ENCODE data around the gene PPP2R1B.

PPP2R1B gene

GRCh38 chr11:111733016-111733415 lies 33.2 kb downstream of the PPP2R1B start:
- H3K9me3 ChIP-seq (ENCODE audit: control insufficient read depth, insufficient read depth, low read length) = no peaks in the 10 kb centered on the region
- peaks cover 29% of the 10 kb centered on the region; the same call in 1 of the 2 replicates for H3K4me1 ChIP-seq (ENCODE audit: insufficient read depth, low read length)
- H3K9ac ChIP-seq (ENCODE audit: low read depth, low read length) = no peak overlapping the region
- 0 out of 2 replicates have a peak, but pooled peaks cover 2% of the 10 kb centered on the region for H3K36me3 ChIP-seq (ENCODE audit: insufficient read depth, low read length)

DNA sequence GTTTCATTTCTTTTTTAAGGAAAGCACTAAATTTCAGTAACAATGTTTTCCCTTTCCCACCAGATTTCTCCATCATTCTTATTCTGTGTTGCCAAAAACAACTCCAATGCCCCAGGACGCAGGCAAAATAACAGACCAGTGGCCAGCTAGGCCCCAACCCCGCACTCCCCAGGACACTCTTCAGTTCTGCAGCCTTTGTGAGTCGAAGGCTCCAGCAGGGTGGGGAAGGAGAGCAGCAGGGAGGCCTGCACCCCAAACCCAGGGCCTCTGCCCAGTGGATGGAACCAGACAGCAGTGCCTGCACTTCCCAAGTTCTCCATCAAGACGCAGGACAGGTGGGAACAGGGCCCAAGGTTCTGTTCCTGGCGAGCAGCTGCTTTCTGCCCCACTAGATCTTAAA lies 34.4 kb downstream of the PPP2R1B start:
- H3K9ac ChIP-seq (ENCODE audit: low read depth, low read length) = no peak overlapping the region
- H3K9me3 ChIP-seq (ENCODE audit: control insufficient read depth, insufficient read depth, low read length) = no peaks in the 10 kb centered on the region
- H3K4me1 ChIP-seq (ENCODE audit: insufficient read depth, low read length) = peaks cover 29% of the 10 kb centered on the region; the same call in 1 of the 2 replicates
- H3K36me3 ChIP-seq (ENCODE audit: insufficient read depth, low read length) = peaks cover 2% of the 10 kb centered on the region; the same call in 1 of the 2 replicates

- H3K9ac ChIP-seq (ENCODE audit: low read depth, low read length) = no peak overlapping the region
- peaks cover 2% of the 10 kb centered on the region; the same call in 1 of the 2 replicates for H3K36me3 ChIP-seq (ENCODE audit: insufficient read depth, low read length)
- no peaks in the 10 kb centered on the region for H3K9me3 ChIP-seq (ENCODE audit: control insufficient read depth, insufficient read depth, low read length)
- peaks cover 23% of the 10 kb centered on the region; the same call in 1 of the 2 replicates for H3K4me1 ChIP-seq (ENCODE audit: insufficient read depth, low read length)
Measured at GRCh38 chr11:111730871-111731591, 35.2 kb downstream of the PPP2R1B start.

GRCh38 chr11:111729831-111730311 lies 36.3 kb downstream of the PPP2R1B start:
- Histone ChIP-seq H3K9ac (ENCODE audit: low read depth, low read length) (no peak overlapping the region), H3K36me3 (ENCODE audit: insufficient read depth, low read length) (peaks cover 2% of the 10 kb centered on the region; the same call in 1 of the 2 replicates), H3K9me3 (ENCODE audit: control insufficient read depth, insufficient read depth, low read length) (no peaks in the 10 kb centered on the region), H3K4me1 (ENCODE audit: insufficient read depth, low read length) (peaks cover 14% of the 10 kb centered on the region; the same call in 1 of the 2 replicates)

DNA sequence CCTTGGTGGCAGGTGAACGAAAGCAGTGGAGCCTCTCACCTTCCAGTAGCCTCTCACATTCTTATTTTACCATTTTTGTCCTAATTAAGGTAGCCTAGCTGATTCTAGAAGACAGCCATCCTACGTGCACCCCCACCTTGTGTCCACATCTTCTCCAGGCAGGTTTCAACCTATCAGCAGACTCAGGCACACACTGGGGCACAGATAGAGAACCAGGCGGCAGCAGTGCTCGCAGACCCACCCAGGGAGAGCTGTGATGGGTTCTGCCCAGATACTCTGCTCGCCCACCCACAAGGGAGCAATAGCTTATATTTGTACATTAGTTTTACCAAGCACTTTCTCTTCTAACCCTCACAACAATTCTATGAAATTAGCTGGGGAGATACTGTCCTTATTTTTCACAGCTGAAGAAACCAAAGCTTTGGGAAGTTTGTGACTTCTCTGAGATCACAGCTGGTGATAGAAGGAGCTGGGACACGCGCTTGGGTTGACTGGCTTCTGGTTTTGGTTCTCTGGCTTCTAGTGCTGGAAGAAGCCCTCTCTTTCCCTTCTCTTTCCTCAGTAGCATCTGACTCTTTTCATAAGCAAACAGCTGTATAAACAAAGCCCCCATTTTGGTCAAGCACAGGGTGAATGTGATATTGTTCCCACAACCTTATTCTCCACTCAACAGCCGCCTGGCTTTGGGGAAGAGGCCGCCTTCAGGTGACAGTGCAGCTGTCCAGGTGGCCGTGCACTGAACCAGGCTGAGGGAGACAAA lies 36.9 kb downstream of the PPP2R1B start:
- H3K4me1 ChIP-seq (ENCODE audit: insufficient read depth, low read length) = peaks cover 10% of the 10 kb centered on the region; the same call in 1 of the 2 replicates
- no peaks in the 10 kb centered on the region for H3K9me3 ChIP-seq (ENCODE audit: control insufficient read depth, insufficient read depth, low read length)
- H3K36me3 ChIP-seq (ENCODE audit: insufficient read depth, low read length) = peaks cover 5% of the 10 kb centered on the region
- no peak overlapping the region for H3K9ac ChIP-seq (ENCODE audit: low read depth, low read length)

DNA sequence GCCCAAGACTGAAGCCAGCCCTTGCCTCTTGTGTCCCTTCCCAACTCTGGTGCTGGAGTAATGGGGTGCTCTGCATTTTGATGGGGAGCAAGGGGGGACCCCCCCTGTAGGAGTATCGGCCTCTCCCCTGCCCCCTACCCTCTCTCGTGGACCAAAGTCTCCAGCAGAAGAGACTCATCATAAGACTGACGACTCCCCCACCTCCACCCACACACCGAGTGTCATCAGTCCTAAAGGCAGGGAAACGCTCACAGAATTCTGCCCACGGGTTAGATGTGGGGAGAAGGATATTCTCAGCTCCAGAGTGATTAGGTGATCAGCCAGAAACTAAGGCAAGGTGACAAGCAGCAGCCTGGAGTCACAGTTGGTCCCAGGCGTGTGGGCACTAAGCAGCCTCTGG lies 38.8 kb downstream of the PPP2R1B start:
- Histone ChIP-seq H3K9ac (ENCODE audit: low read depth, low read length) (no peak overlapping the region), H3K36me3 (ENCODE audit: insufficient read depth, low read length) (peaks cover 18% of the 10 kb centered on the region), H3K9me3 (ENCODE audit: control insufficient read depth, insufficient read depth, low read length) (no peaks in the 10 kb centered on the region), H3K4me1 (ENCODE audit: insufficient read depth, low read length) (peaks cover 3% of the 10 kb centered on the region; the same call in 1 of the 2 replicates)

DNA sequence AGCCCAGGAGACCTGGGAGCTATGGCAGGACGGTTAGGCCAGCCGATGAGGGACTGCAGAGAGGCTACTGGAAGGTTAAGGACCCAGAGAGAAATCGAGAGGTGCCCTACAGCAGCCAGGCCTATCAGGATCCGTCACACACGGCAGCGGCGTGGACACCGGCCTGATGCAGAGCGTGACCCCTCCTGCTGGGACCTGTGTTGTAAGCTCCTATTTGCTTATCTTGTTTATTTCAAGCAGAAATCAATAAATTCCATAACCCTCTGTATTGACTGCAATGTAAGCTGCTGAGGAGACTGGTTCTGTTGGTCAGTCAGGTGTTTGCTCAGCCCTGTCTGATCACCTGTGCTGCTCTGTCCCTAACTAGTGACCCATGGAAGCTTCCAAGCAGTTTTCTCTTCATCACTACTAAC lies 39.9 kb downstream of the PPP2R1B start:
- Histone ChIP-seq H3K36me3 (ENCODE audit: insufficient read depth, low read length) (peaks cover 21% of the 10 kb centered on the region), H3K9ac (ENCODE audit: low read depth, low read length) (no peak overlapping the region), H3K9me3 (ENCODE audit: control insufficient read depth, insufficient read depth, low read length) (no peaks in the 10 kb centered on the region), H3K4me1 (ENCODE audit: insufficient read depth, low read length) (peaks cover 3% of the 10 kb centered on the region; the same call in 1 of the 2 replicates)

GRCh38 chr11:111725621-111726020 lies 40.6 kb downstream of the PPP2R1B start:
- Histone ChIP-seq H3K4me1 (ENCODE audit: insufficient read depth, low read length) (peaks cover 3% of the 10 kb centered on the region; the same call in 1 of the 2 replicates), H3K36me3 (ENCODE audit: insufficient read depth, low read length) (peaks cover 21% of the 10 kb centered on the region), H3K9ac (ENCODE audit: low read depth, low read length) (no peak overlapping the region), H3K9me3 (ENCODE audit: control insufficient read depth, insufficient read depth, low read length) (no peaks in the 10 kb centered on the region)

DNA sequence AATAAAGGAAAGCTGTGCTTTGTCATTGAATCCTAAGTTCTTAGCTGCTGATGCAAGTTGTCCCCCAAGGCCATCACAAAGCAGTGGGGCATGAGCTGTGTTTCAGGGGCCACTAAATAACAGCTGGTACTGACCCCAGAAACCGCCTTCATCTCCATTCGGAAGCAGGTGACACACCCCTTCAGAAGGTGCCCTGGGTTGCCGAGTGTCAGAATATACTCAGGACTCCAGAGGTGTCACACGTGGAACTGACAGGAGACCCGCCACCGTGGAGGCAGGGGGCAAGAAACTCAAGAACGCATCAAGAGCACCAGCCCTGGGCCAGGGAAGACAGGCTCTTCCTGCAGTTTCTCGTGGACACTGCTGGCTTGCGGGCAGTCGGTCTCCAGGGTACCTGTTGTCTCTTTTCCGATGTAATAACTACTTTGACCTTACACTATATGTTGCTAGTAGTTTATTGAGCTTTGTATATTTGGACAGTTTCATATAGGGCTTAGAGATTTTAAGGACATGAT lies 41.5 kb downstream of the PPP2R1B start:
- Histone ChIP-seq H3K9ac (ENCODE audit: low read depth, low read length) (no peak overlapping the region), H3K36me3 (ENCODE audit: insufficient read depth, low read length) (peaks cover 21% of the 10 kb centered on the region), H3K9me3 (ENCODE audit: control insufficient read depth, insufficient read depth, low read length) (no peaks in the 10 kb centered on the region), H3K4me1 (ENCODE audit: insufficient read depth, low read length) (peaks cover 3% of the 10 kb centered on the region; the same call in 1 of the 2 replicates)

DNA sequence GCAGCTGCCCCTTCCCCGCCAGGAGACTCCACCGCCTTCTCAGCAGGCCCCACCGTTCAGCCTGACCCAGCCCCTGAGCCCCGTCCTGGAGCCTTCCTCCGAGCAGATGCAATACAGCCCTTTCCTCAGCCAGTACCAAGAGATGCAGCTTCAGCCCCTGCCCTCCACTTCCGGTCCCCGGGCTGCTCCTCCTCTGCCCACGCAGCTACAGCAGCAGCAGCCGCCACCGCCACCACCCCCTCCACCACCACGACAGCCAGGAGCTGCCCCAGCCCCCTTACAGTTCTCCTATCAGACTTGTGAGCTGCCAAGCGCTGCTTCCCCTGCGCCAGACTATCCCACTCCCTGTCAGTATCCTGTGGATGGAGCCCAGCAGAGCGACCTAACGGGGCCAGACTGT lies 42.6 kb downstream of the PPP2R1B start:
- Histone ChIP-seq H3K9ac (ENCODE audit: low read depth, low read length) (no peak overlapping the region), H3K9me3 (ENCODE audit: control insufficient read depth, insufficient read depth, low read length) (no peaks in the 10 kb centered on the region), H3K36me3 (ENCODE audit: insufficient read depth, low read length) (peaks cover 18% of the 10 kb centered on the region), H3K4me1 (ENCODE audit: insufficient read depth, low read length) (peaks cover 6% of the 10 kb centered on the region)

GRCh38 chr11:111722501-111722900 lies 43.7 kb downstream of the PPP2R1B start:
- Histone ChIP-seq H3K36me3 (ENCODE audit: insufficient read depth, low read length) (peaks cover 18% of the 10 kb centered on the region), H3K4me1 (ENCODE audit: insufficient read depth, low read length) (peaks cover 11% of the 10 kb centered on the region)

GRCh38 chr11:111720801-111721494 lies 45.2 kb downstream of the PPP2R1B start:
- no peak overlapping the region for H3K9ac ChIP-seq (ENCODE audit: low read depth, low read length)
- peaks cover 11% of the 10 kb centered on the region for H3K4me1 ChIP-seq (ENCODE audit: insufficient read depth, low read length)
- no peaks in the 10 kb centered on the region for H3K9me3 ChIP-seq (ENCODE audit: control insufficient read depth, insufficient read depth, low read length)
- H3K36me3 ChIP-seq (ENCODE audit: insufficient read depth, low read length) = peaks cover 18% of the 10 kb centered on the region; the same call in 1 of the 2 replicates

More at GRCh38 chr11:111722501-111722900, 43.7 kb downstream of the PPP2R1B start:
- no peak overlapping the region for H3K9ac ChIP-seq (ENCODE audit: low read depth, low read length)
- H3K9me3 ChIP-seq (ENCODE audit: control insufficient read depth, insufficient read depth, low read length) = no peaks in the 10 kb centered on the region

- no peak overlapping the region for H3K9ac ChIP-seq (ENCODE audit: low read depth, low read length)
- H3K9me3 ChIP-seq (ENCODE audit: control insufficient read depth, insufficient read depth, low read length) = no peaks in the 10 kb centered on the region
- H3K4me1 ChIP-seq (ENCODE audit: insufficient read depth, low read length) = peaks cover 11% of the 10 kb centered on the region
- H3K36me3 ChIP-seq (ENCODE audit: insufficient read depth, low read length) = peaks cover 17% of the 10 kb centered on the region; the same call in 1 of the 2 replicates
Measured at GRCh38 chr11:111719379-111719778, 46.8 kb downstream of the PPP2R1B start.

GRCh38 chr11:111718859-111719258 lies 47.3 kb downstream of the PPP2R1B start:
- H3K9me3 ChIP-seq (ENCODE audit: control insufficient read depth, insufficient read depth, low read length) = no peaks in the 10 kb centered on the region
- no peak overlapping the region for H3K9ac ChIP-seq (ENCODE audit: low read depth, low read length)
- H3K4me1 ChIP-seq (ENCODE audit: insufficient read depth, low read length) = peaks cover 11% of the 10 kb centered on the region
- 0 out of 2 replicates have a peak, but pooled peaks cover 12% of the 10 kb centered on the region for H3K36me3 ChIP-seq (ENCODE audit: insufficient read depth, low read length)

Measured in ES-I3 (cell line).